ENCODE results near the gene TMEM120A. TPM values are rescaled to one million over a fixed set of nuclear protein-coding genes. Genes with fewer than 3 reads are reported as not detected.

The TMEM120A gene
- total RNA-seq, 1 donor from 2014 or later, result 33.2 TPM

- no peak for DNase-seq (ENCODE audit: low spot score)
Measured at GRCh38 chr7:75958802-75959543, 35.4 kb downstream of the TMEM120A start.

GRCh38 chr7:75957021-75957736 lies 37.2 kb downstream of the TMEM120A start:
- DNase-seq (ENCODE audit: low spot score), result peak; percentile 59

GRCh38 chr7:75955331-75955955 lies 39.0 kb downstream of the TMEM120A start:
- no peak for DNase-seq (ENCODE audit: low spot score)

- DNase-seq (ENCODE audit: low spot score), result no peak
Measured at GRCh38 chr7:75953931-75954330, 40.5 kb downstream of the TMEM120A start.

GRCh38 chr7:75953431-75953830 lies 41.0 kb downstream of the TMEM120A start:
- DNase-seq (ENCODE audit: low spot score), result no peak

GRCh38 chr7:75951506-75951905 lies 42.9 kb downstream of the TMEM120A start:
- DNase-seq (ENCODE audit: low spot score), result no peak

- DNase-seq (ENCODE audit: low spot score), result no peak
Measured at GRCh38 chr7:75950111-75950681, 44.2 kb downstream of the TMEM120A start.

- DNase-seq (ENCODE audit: low spot score), result no peak
Measured at GRCh38 chr7:75948179-75948578, 46.2 kb downstream of the TMEM120A start.

- DNase-seq (ENCODE audit: low spot score), result no peak
Measured at GRCh38 chr7:75946207-75946855, 48.1 kb downstream of the TMEM120A start.

- DNase-seq (ENCODE audit: low spot score), result no peak
Measured at GRCh38 chr7:75945297-75946168, 48.9 kb downstream of the TMEM120A start.

- no peak for DNase-seq (ENCODE audit: low spot score)
Measured at GRCh38 chr7:75944507-75944906, 49.9 kb downstream of the TMEM120A start.

GRCh38 chr7:75943864-75944263 lies 50.5 kb downstream of the TMEM120A start:
- no peak for DNase-seq (ENCODE audit: low spot score)

GRCh38 chr7:75938921-75939320 lies 55.5 kb downstream of the TMEM120A start:
- DNase-seq (ENCODE audit: low spot score), result no peak

GRCh38 chr7:75937958-75938786 lies 56.2 kb downstream of the TMEM120A start:
- DNase-seq (ENCODE audit: low spot score), result no peak

Other genes starting within 250 kb of the TMEM120A start
- gene CCL26, start 222.4 kb downstream of the TMEM120A start, total RNA-seq (ENCODE audit: insufficient read depth, low replicate concordance), result not detected
- gene CCL24, start 180.8 kb downstream of the TMEM120A start, total RNA-seq (ENCODE audit: insufficient read depth, low replicate concordance), result not detected
- gene RHBDD2, start 115.6 kb downstream of the TMEM120A start, total RNA-seq (ENCODE audit: insufficient read depth, low replicate concordance), result 4.8 TPM
- 71.5 TPM for gene POR, start 79.4 kb downstream of the TMEM120A start, total RNA-seq (ENCODE audit: insufficient read depth, low replicate concordance)
- gene STYXL1, start 53.4 kb upstream of the TMEM120A start, total RNA-seq (ENCODE audit: insufficient read depth, low replicate concordance), result 14.2 TPM
- 17.1 TPM for gene MDH2, start 53.5 kb upstream of the TMEM120A start, total RNA-seq (ENCODE audit: insufficient read depth, low replicate concordance)
- 3.1 TPM for gene SRRM3, start 207.3 kb upstream of the TMEM120A start, total RNA-seq (ENCODE audit: insufficient read depth, low replicate concordance)